Body of pancreas (tissue), 4 donors: ENCODE measurements around the gene HSCB. TPM values are rescaled to one million over a fixed set of nuclear protein-coding genes. Genes with fewer than 3 reads are reported as not detected.

ENCODE experiments used
- ATAC-seq: fragments of 150-250 bp; one replicate; pipeline ENCODE4 v1.9.1; 2016
- DNase-seq, 4 donors: peaks; one replicate each; pipeline ENCODE4 v3.0.0-alpha.2; 2019
- H3K27ac ChIP-seq, 4 donors: fragments of 200-600 bp; sonication (generic); 1 replicate in 3 of 4; 2 replicates in 1 of 4; pipeline versions ENCODE4 v1.5.1 to v1.6.1; 2016 to 2019; ENCODE audit warnings: mild to moderate bottlenecking in 1 of 4, mixed read lengths in 1 of 4, moderate library complexity in 1 of 4
- H3K27me3 ChIP-seq, 2 donors: fragments of 200-600 bp; sonication (generic); one replicate each; pipeline ENCODE4 v1.6.0; 2016; ENCODE audit warnings: mild to moderate bottlenecking in 1 of 2
- H3K36me3 ChIP-seq, 2 donors: fragments of 200-600 bp; sonication (generic); replicated peaks in 1 of 2; 2 replicates each; pipeline ENCODE4 v1.5.1; 2016; ENCODE audit warnings: low read depth in 2 of 2; ENCODE audit not compliant: insufficient read depth in 1 of 2
- H3K4me1 ChIP-seq: fragments of 200-600 bp; sonication (generic); one replicate; pipeline ENCODE4 v1.6.0; 2016
- H3K4me3 ChIP-seq, 2 donors: fragments of 200-600 bp; sonication (generic); 1 replicate in 1 of 2; 2 replicates in 1 of 2; pipeline ENCODE4 v1.5.1; 2016 to 2019
- H3K9me3 ChIP-seq, 3 donors: fragments of 200-600 bp; sonication (generic); 1 replicate in 2 of 3; 2 replicates in 1 of 3; pipeline ENCODE4 v1.5.1; 2016
- POLR2A ChIP-seq, 3 donors: fragments of 450-650 bp; IDR thresholded peaks; one replicate each; pipeline ENCODE4 v1.6.1; 2016; ENCODE audit warnings: antibody characterized with exemption in 3 of 3, mild to moderate bottlenecking in 2 of 3
- WGBS, 2 donors: methylation state at CpG; one replicate each; pipeline ENCODE4 v1.1.5; 2017; 5-methylcytosine and 5-hydroxymethylcytosine counted together
- intact Hi-C: fragments of 100-400 bp; cut with DNase I; formaldehyde crosslinking; loops from one replicate; pipeline ENCODE4 v1.15.1; 2023
- total RNA-seq, 2 donors: library from RNA; depleted of rRNA; stranded (reverse); fragments of >200 nt; gene quantifications; one replicate each; pipeline ENCODE4 v1.1.0, GENCODE V29; 2016
- TF ChIP-seq, protein P1 (sequence below), 7 experiments: fragments of 450-650 bp in 4 of 7; fragments of 200-600 bp in 3 of 7; sonication (generic) in 3 of 7; IDR thresholded peaks; one replicate each; pipeline ENCODE4 v1.5.1; 2016 to 2019; ENCODE audit warnings: antibody characterized with exemption in 7 of 7

The HSCB gene
- total RNA-seq, 2 donors from 2014 or later: 11.7 to 14.2 TPM

DNA sequence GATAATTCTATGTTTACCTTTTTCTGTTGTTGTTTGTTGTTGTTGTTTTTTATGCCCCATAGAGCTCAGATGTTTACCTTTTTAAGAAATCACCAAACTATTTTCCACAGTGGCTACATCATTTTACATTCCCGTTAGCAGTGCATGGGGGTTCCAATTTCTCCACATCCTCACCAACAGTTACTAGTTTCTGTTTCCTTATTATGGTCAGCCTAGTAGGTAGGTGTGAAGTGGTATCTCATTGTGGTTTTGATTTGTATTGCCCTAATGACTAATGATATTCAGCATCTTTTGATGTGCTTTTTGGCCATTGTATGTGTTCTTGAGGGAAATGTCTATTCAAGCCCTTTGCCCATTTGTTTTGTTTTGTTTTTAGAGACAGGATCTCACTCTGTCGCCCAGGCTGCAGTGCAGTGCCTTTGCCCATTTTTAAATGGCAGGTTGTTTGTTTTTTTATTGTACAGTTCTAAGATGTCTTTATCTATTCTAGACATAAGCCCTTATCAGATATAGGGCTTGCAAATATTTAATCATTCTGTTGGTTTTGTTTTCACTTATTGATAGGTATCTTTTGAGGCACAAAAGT is 27.7 kb upstream of the HSCB start:
- H3K27me3 ChIP-seq: no peaks in the 10 kb centered on the region
- ATAC-seq (no peak), DNase-seq (no peak)
- no peak for TF ChIP-seq POLR2A (IDR thresholded peaks at IDR 0.05)
- TF ChIP-seq, protein P1, sequence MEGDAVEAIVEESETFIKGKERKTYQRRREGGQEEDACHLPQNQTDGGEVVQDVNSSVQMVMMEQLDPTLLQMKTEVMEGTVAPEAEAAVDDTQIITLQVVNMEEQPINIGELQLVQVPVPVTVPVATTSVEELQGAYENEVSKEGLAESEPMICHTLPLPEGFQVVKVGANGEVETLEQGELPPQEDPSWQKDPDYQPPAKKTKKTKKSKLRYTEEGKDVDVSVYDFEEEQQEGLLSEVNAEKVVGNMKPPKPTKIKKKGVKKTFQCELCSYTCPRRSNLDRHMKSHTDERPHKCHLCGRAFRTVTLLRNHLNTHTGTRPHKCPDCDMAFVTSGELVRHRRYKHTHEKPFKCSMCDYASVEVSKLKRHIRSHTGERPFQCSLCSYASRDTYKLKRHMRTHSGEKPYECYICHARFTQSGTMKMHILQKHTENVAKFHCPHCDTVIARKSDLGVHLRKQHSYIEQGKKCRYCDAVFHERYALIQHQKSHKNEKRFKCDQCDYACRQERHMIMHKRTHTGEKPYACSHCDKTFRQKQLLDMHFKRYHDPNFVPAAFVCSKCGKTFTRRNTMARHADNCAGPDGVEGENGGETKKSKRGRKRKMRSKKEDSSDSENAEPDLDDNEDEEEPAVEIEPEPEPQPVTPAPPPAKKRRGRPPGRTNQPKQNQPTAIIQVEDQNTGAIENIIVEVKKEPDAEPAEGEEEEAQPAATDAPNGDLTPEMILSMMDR (IDR thresholded peaks at IDR 0.05): no peak
- no peaks in the 10 kb centered on the region for H3K4me1 ChIP-seq
- no peaks in the 10 kb centered on the region for H3K36me3 ChIP-seq
- intact Hi-C loops: no loop called here
- no peaks in the 10 kb centered on the region for H3K9me3 ChIP-seq
- WGBS, 2 donors: 83 to 88% methylated on average over 2 of the region's 2 CpGs
- H3K27ac ChIP-seq: no peak overlapping the region
- H3K4me3 ChIP-seq: no peak overlapping the region

DNA sequence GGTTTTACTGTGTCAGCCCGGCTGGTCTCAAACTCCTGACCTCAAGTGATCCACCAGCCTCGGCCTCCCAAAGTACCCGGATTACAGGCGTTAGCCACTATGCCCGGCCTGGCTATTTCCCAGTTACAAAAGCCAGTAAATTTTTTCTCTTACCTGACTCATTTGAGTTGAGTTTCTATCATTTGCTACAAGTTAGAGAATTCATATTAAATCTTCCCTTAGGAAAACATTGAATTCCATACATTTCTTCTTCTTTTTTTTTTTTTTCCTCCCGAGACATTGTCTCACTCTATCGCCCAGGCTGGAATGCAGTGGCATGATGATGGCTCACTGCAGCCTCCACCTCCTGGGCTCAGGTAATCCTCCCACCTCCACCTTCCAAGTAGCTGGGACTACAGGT is 26.2 kb upstream of the HSCB start:
- Histone ChIP-seq H3K27me3 (no peaks in the 10 kb centered on the region), H3K27ac (no peak overlapping the region), H3K4me3 (no peak overlapping the region), H3K36me3 (no peaks in the 10 kb centered on the region), H3K9me3 (no peaks in the 10 kb centered on the region), H3K4me1 (no peaks in the 10 kb centered on the region)
- ATAC-seq (no peak), DNase-seq (no peak)
- 96 to 99% methylated on average over 7 of the region's 7 CpGs for WGBS, 2 donors
- intact Hi-C loops: no loop called here
- TF ChIP-seq, protein P1 (IDR thresholded peaks at IDR 0.05): no peak
- TF ChIP-seq POLR2A (IDR thresholded peaks at IDR 0.05): no peak

DNA sequence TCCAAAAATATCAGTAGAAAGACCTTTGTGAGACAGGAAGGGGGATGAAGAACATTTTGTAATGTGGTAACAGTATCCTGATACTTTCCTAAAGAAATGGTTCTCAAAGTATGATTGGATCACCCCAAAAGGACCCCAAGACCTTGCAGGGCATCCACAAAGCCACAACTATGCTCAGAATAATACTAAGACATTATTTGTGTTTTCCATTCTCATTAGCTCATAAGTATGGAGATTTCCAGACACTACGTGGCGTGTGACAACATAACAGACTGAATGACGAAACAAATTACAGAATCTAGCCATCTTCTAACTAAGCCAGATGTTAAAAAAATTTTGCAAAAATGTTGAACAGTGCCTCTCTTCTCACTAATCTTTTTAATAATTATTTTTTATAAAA is 25.2 kb upstream of the HSCB start:
- TF ChIP-seq, protein P1 (IDR thresholded peaks at IDR 0.05): no peak
- TF ChIP-seq POLR2A (IDR thresholded peaks at IDR 0.05): no peak
- Histone ChIP-seq H3K27me3 (no peaks in the 10 kb centered on the region), H3K36me3 (no peaks in the 10 kb centered on the region), H3K4me1 (no peaks in the 10 kb centered on the region), H3K27ac (no peak overlapping the region), H3K9me3 (no peaks in the 10 kb centered on the region), H3K4me3 (no peak overlapping the region)
- WGBS, 2 donors: 94 to 96% methylated on average over 3 of the region's 3 CpGs
- no peak for ATAC-seq
- intact Hi-C loops: no loop called here
- no peak for DNase-seq

DNA sequence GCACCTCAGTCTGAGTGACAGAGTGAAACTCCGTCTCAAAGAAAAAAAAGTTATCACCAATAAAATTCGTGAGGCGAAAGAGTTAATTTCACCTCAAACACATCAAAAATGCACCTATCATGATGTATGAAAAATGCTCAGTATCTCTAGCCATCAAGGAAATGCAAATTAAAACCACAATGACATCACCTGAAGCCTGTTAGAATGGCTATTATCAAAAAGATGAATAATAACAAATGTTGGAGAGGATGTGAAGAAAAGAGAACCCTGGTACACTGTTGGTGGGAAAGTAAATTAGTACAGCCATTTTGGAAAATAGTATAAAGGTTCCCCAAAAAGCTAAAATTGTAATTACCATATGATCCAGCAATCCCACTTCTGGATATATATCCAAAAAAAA is 23.8 kb upstream of the HSCB start:
- intact Hi-C loops: no loop called here

DNA sequence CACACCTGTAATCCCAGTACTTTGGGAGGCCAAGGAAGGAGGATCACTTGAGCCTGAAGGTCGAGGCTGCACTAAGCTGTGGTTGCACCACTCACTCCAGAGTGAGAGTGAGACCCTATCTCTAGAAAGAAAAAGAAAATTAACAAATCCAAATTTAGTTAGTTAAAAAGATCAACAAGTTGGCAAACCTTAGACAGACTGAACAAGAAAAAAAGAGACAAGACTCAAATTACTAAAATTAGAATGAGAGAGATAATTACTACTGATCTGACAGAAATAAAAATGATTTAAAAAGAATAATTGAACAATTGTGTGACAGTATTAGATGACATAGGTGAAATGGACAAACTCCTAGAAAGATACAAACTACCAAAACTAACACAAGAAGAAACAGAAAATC is 13.8 kb upstream of the HSCB start:
- DNase-seq (no peak), ATAC-seq (no peak)
- H3K27ac ChIP-seq: no peak overlapping the region
- intact Hi-C loops: no loop called here
- 100% methylated on average over 1 of the region's 1 CpG for WGBS, 2 donors
- no peaks in the 10 kb centered on the region for H3K9me3 ChIP-seq
- no peaks in the 10 kb centered on the region for H3K4me1 ChIP-seq
- H3K36me3 ChIP-seq: no peaks in the 10 kb centered on the region
- H3K27me3 ChIP-seq: no peaks in the 10 kb centered on the region
- H3K4me3 ChIP-seq: no peak overlapping the region
- TF ChIP-seq, protein P1 (IDR thresholded peaks at IDR 0.05): no peak
- TF ChIP-seq POLR2A (IDR thresholded peaks at IDR 0.05): no peak

More for the DNA sequence above, 23.8 kb upstream of the HSCB start:
- DNase-seq (no peak), ATAC-seq (no peak)
- TF ChIP-seq POLR2A (IDR thresholded peaks at IDR 0.05): no peak
- TF ChIP-seq, protein P1 (IDR thresholded peaks at IDR 0.05): no peak
- no peaks in the 10 kb centered on the region for H3K36me3 ChIP-seq
- no peak overlapping the region for H3K27ac ChIP-seq
- H3K4me3 ChIP-seq: no peak overlapping the region
- 92 to 96% methylated on average over 3 of the region's 3 CpGs for WGBS, 2 donors
- H3K27me3 ChIP-seq: no peaks in the 10 kb centered on the region
- H3K4me1 ChIP-seq: no peaks in the 10 kb centered on the region
- no peaks in the 10 kb centered on the region for H3K9me3 ChIP-seq
